ENCODE data around the gene ANKRD31.
"Not testable (repeated sequence)": the region's sequence is repeated elsewhere in the genome, so short reads cannot be mapped to it uniquely, and the experiment has no call there.

ANKRD31 gene, protein sequence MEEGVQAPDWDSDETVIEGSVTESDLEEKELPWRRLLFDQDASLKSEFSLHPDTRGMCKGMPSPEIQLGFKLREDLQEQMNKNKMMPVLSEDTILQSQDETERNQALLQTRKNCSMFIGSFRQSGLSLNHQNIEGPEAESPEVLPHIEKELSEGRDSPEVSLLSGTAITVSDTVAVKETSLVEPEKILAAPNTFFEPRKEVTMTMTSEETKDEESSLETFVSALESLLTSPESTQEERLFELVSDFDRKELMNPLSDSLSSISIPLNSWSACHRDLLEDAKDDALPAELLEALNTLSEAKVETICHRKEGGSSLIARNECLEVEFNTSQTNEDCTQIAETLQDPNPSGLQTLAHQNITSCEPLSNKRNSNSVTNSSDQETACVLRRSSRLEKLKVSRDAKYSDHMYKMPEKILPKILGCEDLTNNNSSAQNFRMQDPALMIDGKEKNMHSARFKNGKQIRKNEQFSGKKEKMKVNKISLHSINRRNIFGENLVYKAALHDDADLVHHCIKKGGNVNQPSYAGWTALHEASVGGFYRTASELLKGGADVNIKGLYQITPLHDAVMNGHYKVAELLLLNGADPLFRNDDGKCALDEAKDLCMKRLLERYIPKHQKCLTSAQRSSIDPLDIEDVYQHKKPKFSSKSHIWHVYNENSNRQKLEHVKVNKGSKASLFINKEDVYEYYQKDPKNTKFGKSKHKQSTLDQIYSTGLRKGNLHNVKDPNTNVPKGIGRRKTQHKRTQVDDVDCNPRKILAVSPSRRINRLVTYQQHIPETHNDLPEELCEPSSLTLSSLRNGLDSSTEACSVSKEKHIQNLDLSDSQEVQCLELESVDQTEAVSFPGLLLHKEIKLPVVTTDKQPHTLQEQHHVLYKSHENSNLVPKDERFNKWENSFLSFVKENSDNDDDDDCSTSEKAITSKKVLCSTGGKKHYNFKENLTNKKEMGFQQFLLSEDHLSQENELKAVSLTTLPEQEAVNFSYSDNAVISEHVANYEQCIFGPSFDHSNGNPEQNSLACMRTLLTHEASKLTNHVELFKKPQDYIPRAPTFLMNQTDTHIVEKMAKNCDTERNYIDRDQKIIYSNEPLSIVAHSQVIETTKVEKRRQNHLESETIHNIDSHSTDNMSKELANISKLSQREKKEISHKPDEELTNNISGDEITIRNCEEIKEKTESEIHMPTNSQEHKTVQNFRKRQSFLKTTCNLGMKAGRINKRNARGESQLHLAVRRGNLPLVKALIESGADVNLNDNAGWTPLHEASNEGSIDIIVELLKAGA (N-terminal part only)

DNA sequence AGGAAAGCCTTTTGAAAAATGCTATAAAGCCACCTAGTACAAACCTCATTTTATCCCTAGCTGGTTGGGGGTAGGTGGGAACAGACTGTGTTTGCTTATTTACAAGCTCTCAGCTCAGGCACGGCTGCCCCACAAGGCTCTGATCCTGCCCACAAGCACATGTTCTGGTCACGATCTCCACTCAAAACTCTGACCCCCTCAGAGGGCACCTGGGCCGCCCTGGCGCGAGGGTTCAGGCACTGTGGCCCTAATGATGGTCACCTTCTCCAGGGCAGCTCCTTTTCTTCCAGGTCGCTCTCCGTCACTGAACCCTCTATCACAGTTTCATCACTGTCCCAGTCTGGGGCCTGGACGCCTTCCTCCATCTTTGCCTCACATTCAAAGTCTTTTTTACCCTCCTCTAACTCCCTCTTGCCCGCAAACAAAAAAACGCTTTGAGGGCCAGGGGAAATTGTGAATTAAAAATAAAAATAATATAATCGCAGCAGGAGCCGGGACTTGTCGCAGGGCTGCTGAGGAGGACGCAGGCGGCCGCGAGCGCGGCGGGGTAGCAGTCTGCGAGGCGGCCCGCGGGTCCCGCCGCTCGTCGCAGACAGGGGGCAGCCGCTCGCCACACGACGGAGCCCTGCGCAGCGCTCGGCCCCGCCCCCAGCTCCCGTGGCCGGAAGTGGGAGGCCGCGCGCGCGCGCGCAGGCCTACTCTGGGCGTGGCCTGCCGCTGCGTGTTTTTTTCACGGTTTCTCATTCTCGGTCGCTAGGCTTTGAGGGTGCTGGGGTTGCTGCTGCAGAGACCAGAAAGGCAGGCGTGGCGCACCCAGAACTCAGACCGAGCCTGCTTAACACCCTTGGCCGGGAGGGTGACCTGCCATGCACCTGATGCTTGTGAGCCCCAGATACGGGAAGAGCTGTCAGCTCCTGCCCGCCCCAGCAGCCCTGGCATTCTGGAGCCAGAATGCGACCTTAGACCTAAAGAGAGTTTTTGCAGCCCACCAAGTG, at the start of gene ANKRD31:
ANKRD31 (minus strand) TSS at position 557 of the 995 bp plus-strand sequence; CDS start at position 365, 192 bp downstream.
- DNase-seq: peak; percentile 92

DNA sequence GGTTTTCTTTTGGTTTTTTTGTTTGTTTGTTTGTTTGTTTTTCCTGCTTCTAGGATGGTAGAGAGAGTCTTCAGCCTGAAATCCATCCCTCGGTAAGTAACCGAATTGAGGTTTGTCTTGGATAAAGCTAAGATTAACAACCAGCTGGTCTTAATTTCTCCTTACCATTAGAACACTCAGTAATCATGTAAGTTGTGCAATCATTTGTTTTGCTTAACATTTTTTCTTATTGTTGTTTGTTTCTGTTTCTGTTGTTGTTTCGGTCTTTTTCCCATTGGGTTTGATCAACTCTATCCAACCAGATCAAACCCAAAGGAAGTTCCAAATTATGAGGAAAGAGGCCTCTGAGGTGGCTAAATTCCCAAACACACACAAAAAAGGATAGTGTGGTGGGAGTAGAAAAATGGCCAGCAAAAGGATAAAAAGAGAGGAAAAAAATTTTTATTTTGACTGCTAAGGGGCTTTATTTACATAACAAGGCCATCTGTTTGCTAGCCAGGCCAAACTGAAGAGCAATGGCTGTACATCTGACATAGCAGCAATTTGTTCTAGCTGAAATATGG, 49.6 kb upstream of the ANKRD31 start:
- no peak for DNase-seq

DNA sequence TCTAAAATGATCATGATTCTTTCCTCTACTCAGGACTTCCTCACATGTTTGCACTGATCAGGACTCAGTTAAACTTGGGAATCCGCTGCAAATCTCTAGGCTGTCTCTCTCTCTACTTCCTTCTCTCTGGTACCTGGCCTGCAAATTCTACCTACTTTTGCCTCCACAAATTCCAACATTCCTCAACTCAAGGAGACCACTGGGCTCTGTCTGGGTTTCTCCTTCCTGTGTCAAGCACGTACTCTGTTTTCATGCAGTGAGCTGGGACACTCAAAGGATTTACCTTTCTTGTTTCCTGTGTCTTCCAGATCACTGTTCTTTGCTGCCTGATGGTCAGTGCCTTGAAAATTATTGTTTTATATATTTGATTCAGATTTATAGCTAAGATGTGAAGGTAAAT, 45.9 kb upstream of the ANKRD31 start:
- DNase-seq: no peak

- DNase-seq: no peak
These were observed 45.2 kb upstream of the ANKRD31 start for GRCh38 chr5:75281716-75282465.

DNA sequence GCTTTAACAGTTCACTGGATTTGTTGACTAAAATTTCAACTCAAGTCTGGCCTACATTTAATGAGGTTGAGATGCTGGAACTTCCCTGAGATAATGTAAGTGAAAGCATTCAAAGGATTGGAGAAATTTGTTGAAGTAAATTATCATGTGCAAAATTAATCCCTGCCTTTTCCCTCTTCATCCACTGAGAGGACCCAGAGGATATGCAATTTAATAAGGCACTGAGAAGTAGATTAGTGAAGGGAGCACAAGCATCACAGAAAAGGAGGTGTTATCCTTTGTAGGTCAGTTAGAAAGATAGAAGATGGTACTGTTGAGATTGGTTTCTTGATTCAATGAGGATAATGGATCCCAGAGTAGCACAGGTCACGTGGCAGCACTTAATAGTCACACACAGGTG, 42.6 kb upstream of the ANKRD31 start:
- DNase-seq: no peak

DNA sequence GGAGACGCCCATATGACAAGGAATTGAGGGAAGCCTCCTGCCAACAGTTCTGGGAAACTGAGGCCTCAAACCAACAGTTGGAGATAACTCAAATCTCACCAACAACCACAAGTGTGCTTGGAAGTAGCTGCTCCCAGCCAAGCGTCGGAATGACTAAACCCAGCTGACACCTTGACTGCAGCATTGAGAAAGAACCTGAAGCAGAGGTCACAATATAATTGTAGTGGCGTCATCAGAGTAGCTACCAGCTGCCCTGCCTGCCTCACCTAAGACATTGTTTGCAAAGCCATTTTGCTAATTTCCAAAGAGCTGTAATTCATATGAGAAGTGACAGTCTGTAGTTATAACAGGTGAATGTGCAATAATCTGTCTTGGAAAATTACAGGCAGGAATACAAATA, 40.8 kb upstream of the ANKRD31 start:
- no peak for DNase-seq

GRCh38 chr5:75275756-75276155, 39.1 kb upstream of the ANKRD31 start:
- no peak for DNase-seq

DNA sequence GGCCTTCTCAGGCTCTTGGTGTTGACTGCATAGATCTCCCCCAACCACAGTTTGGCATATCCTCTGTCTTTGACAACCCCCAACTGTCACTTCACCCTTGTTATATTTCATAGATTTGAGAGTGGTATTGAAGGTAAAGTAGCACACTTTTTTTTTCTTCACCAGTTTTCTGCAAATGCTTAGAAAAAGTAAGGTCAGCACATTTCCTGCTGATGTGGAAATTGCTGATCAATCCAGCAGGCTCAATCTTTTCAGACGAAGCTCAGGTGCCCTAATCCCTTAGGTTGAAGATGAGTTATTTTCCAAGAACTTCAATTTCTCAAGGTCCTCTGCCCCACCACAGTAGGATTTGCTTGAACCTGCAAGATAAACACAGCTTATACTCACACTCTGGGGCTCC, 38.5 kb upstream of the ANKRD31 start:
- DNase-seq: no peak

DNA sequence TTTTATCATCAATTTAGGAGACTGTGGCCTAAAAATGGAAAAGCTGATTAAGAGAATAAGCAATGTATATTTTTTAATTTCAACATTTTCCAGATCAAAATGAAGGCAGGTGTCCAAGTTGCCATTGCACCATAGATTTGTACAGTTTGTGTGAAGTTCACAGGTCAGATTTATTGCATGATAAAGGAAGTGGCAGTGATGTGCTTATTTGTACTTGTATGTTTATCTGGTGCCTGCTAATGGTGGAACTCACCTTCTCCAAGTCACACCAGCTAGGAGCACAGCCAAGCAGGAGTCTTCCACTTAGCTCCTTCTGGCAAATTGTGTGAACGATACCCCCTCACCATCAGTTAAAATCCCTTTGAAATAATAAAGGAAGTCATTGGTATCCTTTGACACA, 37.8 kb upstream of the ANKRD31 start:
- no peak for DNase-seq

- DNase-seq: not testable (repeated sequence)
These were observed 33.9 kb upstream of the ANKRD31 start for GRCh38 chr5:75270605-75271004.

DNA sequence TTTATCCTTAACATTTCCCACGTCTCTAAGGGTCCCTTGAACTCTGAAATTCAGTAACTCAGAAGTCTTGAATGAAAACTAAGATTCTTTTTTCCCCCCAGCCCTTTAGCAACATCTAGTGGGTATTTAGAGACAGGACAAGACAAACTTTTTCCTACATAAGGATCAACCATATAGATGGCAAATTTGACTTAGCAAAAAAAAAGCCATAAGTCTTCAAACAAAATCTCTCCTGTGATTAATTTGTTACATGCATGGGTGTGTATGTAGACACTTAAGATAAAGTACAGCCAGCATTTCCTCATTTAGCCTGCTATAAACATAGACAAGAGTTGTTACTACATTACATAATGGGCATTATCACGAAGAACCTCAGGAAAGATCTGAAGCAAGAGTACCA, 29.1 kb upstream of the ANKRD31 start:
- no peak for DNase-seq

- no peak for DNase-seq
These were observed 25.6 kb upstream of the ANKRD31 start for GRCh38 chr5:75262271-75262670.

- no peak for DNase-seq
These were observed 24.0 kb upstream of the ANKRD31 start for GRCh38 chr5:75260708-75261107.

GRCh38 chr5:75250452-75250851, 13.8 kb upstream of the ANKRD31 start:
- not testable (repeated sequence) for DNase-seq

- no peak for DNase-seq
These were observed 8.3 kb upstream of the ANKRD31 start for GRCh38 chr5:75245023-75245422.

DNA sequence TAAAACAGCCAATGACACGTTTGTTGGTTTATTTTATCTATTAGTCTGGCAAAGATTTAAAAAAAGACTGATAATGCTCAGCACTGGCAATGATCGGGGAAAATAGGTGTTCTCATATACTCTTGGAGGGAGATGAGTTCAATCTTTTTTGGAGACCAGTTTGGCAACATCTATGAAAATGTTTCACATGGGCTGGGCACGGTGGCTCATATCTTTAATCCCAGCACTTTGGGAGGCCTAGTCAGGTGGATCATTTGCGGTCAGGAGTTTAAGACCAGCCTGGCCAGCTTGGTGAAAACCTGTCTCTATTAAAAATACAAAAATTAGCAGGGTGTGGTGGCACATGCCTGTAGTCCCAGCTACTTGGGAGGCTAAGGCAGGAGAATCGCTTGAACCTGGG, 6.8 kb upstream of the ANKRD31 start:
- no peak for DNase-seq

GRCh38 chr5:75243100-75243499, 6.4 kb upstream of the ANKRD31 start:
- DNase-seq: no peak

GRCh38 chr5:75242067-75242466, 5.4 kb upstream of the ANKRD31 start:
- no peak for DNase-seq

DNA sequence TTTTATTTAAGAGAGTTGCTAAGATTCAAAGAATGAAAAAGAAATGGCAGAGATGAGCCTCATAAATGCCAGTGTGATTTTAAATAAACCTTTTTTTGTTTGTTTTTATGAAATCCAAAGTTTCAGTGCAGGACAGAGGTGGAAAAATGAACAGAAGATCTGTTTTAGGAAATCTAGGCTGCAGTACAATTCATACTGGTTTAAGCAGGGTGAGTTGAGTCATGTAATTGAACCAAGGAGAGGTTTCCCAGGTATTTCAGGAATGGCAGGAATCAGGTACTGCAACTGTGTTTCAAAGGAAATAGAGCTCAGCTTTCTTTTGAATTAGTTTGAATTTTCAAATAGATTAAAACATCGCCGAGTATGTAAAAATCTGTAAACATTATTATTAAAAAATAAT, 3.0 kb upstream of the ANKRD31 start:
- DNase-seq: no peak

DNA sequence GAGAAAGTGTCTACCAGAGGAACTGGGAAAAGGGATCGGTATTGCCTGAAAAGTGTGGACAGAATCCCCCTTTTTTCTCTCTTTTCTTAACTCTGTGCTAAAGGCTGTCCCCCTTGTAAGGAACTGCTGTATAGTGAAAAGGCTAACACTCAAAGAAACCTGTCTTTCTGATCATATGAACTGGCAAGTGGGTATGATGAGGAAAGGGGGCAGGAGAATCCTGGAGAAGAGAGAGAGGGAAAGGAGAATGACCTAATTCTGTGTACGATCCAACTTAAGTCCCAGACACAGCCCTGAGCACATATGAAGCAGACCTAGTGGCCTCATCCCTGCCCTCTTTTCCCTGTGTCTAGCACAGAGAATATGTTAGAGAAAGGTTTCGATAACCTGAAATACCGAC, 967 bp downstream of the ANKRD31 start:
- no peak for DNase-seq

DNA sequence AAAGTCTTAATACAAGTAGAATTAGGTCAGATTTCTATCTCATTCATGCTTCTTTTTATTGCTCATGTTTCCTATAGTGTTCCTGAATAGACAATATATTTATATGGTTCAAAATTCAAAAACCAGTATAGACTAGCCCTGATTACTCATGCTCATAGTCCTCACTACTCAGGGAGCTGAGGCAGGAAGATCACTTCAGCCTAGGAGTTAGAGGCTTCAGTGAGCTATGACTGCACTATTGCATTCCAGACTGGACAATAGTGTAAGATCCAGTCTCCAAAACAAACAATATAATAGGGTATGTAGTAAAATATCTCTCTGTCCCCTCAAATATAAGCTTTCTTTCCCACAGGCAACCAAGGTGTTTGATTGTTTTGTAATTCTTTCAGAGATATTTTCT, 2.4 kb downstream of the ANKRD31 start:
- no peak for DNase-seq

Measured in stimulated activated CD4-positive, alpha-beta T cell treated with anti-CD3 and anti-CD28 coated beads, Interleukin-12 subunit alpha, Interleukin-12 subunit beta, amount 100 ng/mL, for 4 hours (primary cell).